Measurements from ENCODE around the gene ZNF773.
"Not testable (repeated sequence)": the region's sequence is repeated elsewhere in the genome, so short reads cannot be mapped to it uniquely, and the experiment has no call there.

Gene ZNF773

GRCh38 chr19:57499680-57500395 is at the start of gene ZNF773:
TSS of gene ZNF773 (plus strand) at chr19:57499938. CDS start at chr19:57500081, 143 bp downstream.
- peak; percentile 78 for DNase-seq (ENCODE audit: low read depth)

DNA sequence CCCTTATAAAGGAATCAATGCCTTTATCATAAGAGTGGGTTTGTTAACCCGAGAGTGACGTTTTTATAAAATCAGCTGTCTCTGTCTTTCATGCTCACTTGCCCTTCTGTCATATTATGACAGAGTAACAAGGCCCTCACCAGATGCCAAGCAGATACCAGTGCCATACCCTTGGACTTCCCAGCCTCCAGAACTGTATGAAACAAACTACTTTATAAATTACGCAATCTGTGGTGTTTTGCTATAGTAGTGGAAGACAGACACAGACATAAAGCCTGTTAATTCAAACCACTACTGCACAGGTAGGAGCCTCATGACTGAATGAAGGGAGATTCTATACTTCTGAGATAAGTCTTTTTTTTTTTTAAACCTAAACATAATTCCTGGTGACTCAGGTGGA is 47.4 kb upstream of the ZNF773 start:
- no peak for DNase-seq (ENCODE audit: low read depth)

- no peak for DNase-seq (ENCODE audit: low read depth)
Observed at GRCh38 chr19:57465680-57466381, 33.9 kb upstream of the ZNF773 start.

GRCh38 chr19:57466489-57466888 is 33.2 kb upstream of the ZNF773 start:
- no peak for DNase-seq (ENCODE audit: low read depth)

DNA sequence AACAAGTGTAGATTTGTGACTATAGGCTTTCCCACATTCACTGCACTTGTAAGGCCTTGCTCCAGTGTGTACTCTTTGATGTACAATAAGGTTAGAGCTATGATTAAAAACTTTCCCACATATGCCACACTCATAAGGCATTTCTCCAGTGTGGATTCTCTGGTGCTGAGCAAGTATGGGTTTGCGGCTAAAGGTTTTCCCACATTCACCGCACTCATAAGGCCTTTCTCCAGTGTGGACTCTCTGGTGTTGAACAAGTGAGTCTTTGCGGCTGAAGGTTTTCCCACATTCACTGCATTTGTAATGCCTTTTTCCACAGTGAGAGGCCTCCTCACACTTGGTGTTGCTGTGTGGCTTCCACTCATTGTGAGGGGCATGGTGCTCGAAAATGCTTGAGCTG is 26.1 kb upstream of the ZNF773 start:
- DNase-seq (ENCODE audit: low read depth): no peak

GRCh38 chr19:57477191-57478008 is 22.3 kb upstream of the ZNF773 start, which contains the start of gene ZNF772:
TSS of gene ZNF772 (minus strand) at chr19:57477566. CDS start at chr19:57477309, 257 bp downstream.
- DNase-seq (ENCODE audit: low read depth): peak; percentile 73

GRCh38 chr19:57487477-57488298 is 12.1 kb upstream of the ZNF773 start, which contains the start of gene ZNF419:
TSS of gene ZNF419 (plus strand) at chr19:57487750. CDS start at chr19:57487951, 201 bp downstream.
- DNase-seq (ENCODE audit: low read depth): peak; percentile 36

DNA sequence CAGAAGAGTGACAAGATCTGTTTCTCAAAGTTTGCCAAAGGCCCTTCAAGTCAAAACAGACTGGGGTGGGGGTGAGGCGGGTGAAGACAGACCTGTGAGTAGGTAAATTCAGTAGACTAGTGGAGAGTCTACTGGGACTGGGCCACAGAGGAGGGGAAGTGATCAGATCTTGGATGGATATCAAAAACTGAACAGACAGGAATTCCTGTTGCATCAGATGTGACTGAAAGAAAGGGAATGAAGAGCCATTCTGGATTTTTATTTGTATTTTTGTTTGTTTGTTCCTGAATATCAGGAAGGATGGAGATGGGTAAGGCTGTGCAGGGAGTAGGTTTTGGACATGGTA is 11.5 kb upstream of the ZNF773 start:
- not testable (repeated sequence) for DNase-seq (ENCODE audit: low read depth)

DNA sequence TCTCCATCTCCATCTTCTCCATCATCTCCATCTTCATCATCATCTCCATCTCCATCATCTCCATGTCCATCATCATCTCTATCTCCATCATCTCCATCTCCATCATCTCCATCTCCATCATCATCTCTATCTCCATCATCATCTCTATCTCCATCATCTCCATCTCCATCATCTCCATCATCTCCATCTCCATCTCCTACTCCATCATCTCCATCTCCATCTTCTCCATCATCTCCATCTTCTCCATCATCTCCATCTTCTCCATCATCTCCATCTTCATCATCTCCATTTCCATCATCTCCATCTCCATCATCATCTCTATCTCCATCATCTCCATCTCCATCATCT is 432 bp upstream of the ZNF773 start:
- DNase-seq (ENCODE audit: low read depth): not testable (repeated sequence)

- DNase-seq (ENCODE audit: low read depth): not testable (repeated sequence)
Observed at GRCh38 chr19:57500400-57500799, 662 bp downstream of the ZNF773 start.

DNA sequence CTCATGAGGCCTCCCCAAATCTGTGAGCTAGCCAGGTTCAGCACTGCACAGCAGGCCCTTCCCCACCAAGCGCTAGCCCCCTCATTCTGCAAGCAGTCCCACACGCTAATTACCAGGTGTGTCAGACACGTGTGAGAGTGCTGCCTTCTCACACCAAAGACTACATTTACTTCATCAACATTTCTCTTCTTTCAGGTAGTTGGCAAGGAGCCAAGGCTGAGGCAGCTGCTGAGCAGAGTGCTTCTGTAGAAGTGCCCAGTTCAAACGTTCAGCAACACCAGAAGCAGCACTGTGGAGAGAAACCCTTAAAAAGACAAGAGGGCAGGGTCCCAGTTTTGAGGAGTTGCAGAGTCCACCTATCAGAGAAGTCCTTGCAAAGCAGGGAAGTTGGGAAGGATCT is 6.4 kb downstream of the ZNF773 start:
- DNase-seq (ENCODE audit: low read depth): no peak

GRCh38 chr19:57511484-57511883 is 11.7 kb downstream of the ZNF773 start:
- no peak for DNase-seq (ENCODE audit: low read depth)

- no peak for DNase-seq (ENCODE audit: low read depth)
Observed at GRCh38 chr19:57512845-57513244, 13.1 kb downstream of the ZNF773 start.

DNA sequence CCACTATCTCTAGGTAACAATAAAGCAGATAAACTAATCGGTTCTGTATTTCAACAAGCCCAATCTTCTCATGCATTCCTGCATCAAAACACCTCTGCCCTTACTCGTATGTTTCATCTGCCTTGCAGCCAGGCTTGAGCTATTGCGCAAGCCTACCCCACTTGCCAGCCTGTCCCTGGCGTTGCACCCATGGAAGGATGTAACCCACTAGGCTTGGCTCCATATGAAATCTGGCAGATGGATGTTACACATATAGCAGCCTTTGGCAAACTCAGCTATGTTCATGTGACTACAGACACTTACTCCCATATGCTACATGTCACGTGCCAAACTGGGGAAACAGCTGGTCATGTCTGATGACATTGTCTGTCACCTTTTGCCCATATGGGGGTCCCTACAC is 15.5 kb downstream of the ZNF773 start:
- no peak for DNase-seq (ENCODE audit: low read depth)

- DNase-seq (ENCODE audit: low read depth): not testable (repeated sequence)
Observed at GRCh38 chr19:57518021-57518420, 18.3 kb downstream of the ZNF773 start.

DNA sequence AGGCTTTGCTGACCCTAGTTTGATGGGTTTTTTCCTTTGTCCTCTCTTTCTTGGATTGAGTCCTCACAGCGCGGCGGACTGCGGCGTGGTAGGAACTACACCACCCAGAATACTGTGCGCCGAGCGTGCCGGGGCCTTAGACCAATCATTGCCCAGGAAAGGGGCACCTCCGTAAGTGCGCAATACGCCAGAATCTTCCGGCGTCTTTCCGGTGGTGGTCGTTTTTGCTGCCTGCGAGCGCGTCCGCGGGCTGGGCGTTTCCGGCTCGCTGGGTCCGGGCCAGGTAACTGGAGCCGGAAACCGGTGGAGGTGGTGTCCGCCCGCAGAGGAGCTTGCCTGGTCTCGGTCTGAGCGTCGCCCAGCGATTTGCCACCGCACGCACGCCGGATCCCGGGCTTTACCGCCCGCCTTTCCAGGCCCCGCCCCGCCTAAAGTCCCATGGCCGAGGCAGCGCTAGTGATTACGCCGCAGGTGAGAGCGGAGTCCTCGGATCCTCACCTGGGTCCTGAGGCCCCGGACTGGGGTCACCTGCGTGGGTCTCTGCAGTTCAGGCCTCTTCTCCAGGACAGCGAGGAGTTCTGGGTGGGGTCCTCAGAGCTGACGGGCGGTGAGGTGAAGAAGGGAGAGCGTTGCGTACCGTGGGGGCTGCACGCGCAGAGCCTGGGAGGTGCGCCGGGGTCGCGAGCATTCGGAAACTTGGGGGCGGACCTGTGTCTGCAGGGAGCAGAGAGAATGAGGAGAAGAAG is 27.6 kb downstream of the ZNF773 start, which contains the start of gene ZNF549:
TSS of gene ZNF549 (plus strand) at position 221 of the 746 bp plus-strand sequence. CDS start at position 439, 218 bp downstream.
- peak; percentile 63 for DNase-seq (ENCODE audit: low read depth)

DNA sequence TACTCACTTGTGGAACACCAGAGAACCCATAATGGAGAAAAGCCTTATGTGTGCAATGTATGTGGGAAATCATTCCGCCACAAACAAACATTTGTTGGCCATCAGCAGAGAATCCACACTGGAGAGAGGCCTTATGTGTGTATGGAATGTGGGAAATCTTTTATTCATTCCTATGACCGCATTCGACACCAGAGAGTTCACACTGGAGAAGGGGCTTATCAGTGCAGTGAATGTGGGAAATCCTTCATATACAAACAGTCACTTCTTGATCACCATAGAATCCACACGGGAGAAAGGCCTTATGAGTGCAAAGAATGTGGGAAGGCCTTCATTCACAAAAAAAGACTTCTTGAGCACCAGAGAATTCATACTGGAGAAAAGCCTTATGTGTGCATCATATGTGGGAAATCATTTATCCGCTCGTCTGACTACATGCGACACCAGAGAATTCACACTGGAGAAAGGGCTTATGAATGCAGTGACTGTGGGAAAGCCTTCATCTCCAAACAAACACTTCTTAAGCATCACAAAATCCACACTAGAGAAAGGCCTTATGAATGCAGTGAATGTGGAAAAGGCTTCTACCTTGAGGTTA is 38.3 kb downstream of the ZNF773 start:
- no peak for DNase-seq (ENCODE audit: low read depth)

- no peak for DNase-seq (ENCODE audit: low read depth)
Observed at GRCh38 chr19:57546513-57546912, 46.8 kb downstream of the ZNF773 start.

GRCh38 chr19:57552432-57552831 is 52.7 kb downstream of the ZNF773 start:
- DNase-seq (ENCODE audit: low read depth): no peak

GRCh38 chr19:57557659-57558058 is 57.9 kb downstream of the ZNF773 start:
- no peak for DNase-seq (ENCODE audit: low read depth)
